ENCODE results near the gene LMBR1. TPM values are rescaled to one million over a fixed set of nuclear protein-coding genes. Genes with fewer than 3 reads are reported as not detected.
A peak's percentile ranks its signal among the peaks of the same experiment; 100 is the strongest.

The LMBR1 gene
- total and polyA plus RNA-seq, 2 of the 13 experiments (the other 11 are each of a cell fraction or from before 2014, with no cell fraction given): 20.9 to 39.6 TPM

GRCh38 chr7:156747718-156748117, 145.3 kb downstream of the LMBR1 start (continued):
- TF ChIP-seq ZNF276 (CRISPR knock-in tag; IDR thresholded peaks at IDR 0.05; ENCODE audit: low read depth): no peak
- 0 out of 2 replicates have a peak, but pooled peaks have one; percentile 41 for TF ChIP-seq NR2F2 (IDR thresholded peaks at IDR 0.05; ENCODE audit: borderline replicate concordance, low read depth)
- TF ChIP-seq ZNF883 (CRISPR knock-in tag; IDR thresholded peaks at IDR 0.05; ENCODE audit: not compliant biosample characterization): no peak
- peak; percentile 41; the same call in 1 of the 2 replicates for TF ChIP-seq RXRB (CRISPR knock-in tag; IDR thresholded peaks at IDR 0.05; ENCODE audit: borderline replicate concordance)
- peak; percentile 74 for TF ChIP-seq GATAD2A (CRISPR knock-in tag; IDR thresholded peaks at IDR 0.05)
- no peak for TF ChIP-seq ZKSCAN1 (IDR thresholded peaks at IDR 0.05; ENCODE audit: low read length)
- TF ChIP-seq FOXA1 (IDR thresholded peaks at IDR 0.05): peak; percentile 22; the same call in 1 of the 2 replicates
- peak; percentile 72 for TF ChIP-seq FOXA1 (CRISPR knock-in tag; IDR thresholded peaks at IDR 0.05)
- no peak for TF ChIP-seq STAG1 (CRISPR knock-in tag; IDR thresholded peaks at IDR 0.05)
- peak; percentile 77; the same call in 1 of the 2 replicates for TF ChIP-seq TBX3 (IDR thresholded peaks at IDR 0.05; ENCODE audit: borderline replicate concordance)
- TF ChIP-seq MIXL1 (CRISPR knock-in tag; IDR thresholded peaks at IDR 0.05): peak; percentile 72; the same call in 1 of the 2 replicates
- TF ChIP-seq ZNF576 (CRISPR knock-in tag; IDR thresholded peaks at IDR 0.05): no peak
- no peak for TF ChIP-seq ZNF772 (CRISPR knock-in tag; IDR thresholded peaks at IDR 0.05)
- TF ChIP-seq, protein P1, sequence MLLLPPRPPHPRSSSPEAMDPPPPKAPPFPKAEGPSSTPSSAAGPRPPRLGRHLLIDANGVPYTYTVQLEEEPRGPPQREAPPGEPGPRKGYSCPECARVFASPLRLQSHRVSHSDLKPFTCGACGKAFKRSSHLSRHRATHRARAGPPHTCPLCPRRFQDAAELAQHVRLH (CRISPR knock-in tag; IDR thresholded peaks at IDR 0.05; ENCODE audit: borderline replicate concordance, low read depth): no peak
- TF ChIP-seq ZFP41 (CRISPR knock-in tag; IDR thresholded peaks at IDR 0.05; ENCODE audit: borderline replicate concordance): no peak
- TF ChIP-seq, protein P2, sequence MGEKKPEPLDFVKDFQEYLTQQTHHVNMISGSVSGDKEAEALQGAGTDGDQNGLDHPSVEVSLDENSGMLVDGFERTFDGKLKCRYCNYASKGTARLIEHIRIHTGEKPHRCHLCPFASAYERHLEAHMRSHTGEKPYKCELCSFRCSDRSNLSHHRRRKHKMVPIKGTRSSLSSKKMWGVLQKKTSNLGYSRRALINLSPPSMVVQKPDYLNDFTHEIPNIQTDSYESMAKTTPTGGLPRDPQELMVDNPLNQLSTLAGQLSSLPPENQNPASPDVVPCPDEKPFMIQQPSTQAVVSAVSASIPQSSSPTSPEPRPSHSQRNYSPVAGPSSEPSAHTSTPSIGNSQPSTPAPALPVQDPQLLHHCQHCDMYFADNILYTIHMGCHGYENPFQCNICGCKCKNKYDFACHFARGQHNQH (CRISPR knock-in tag; IDR thresholded peaks at IDR 0.05): no peak
- TF ChIP-seq SIX4 (CRISPR knock-in tag; IDR thresholded peaks at IDR 0.05): peak; percentile 72
- no peak for TF ChIP-seq AKAP8 (CRISPR knock-in tag; IDR thresholded peaks at IDR 0.05)
- peak; percentile 35 for TF ChIP-seq SAP130 (CRISPR knock-in tag; IDR thresholded peaks at IDR 0.05; ENCODE audit: low read depth)
- TF ChIP-seq NFE2L2 (IDR thresholded peaks at IDR 0.05; ENCODE audit: low read length): no peak
- no peak for TF ChIP-seq ZNF572 (CRISPR knock-in tag; IDR thresholded peaks at IDR 0.05)
- no peak for TF ChIP-seq ZNF781 (CRISPR knock-in tag; IDR thresholded peaks at IDR 0.05; ENCODE audit: borderline replicate concordance, not compliant biosample characterization)
- no peak for TF ChIP-seq ZNF552 (CRISPR knock-in tag; IDR thresholded peaks at IDR 0.05; ENCODE audit: borderline replicate concordance)
- TF ChIP-seq, protein P3, sequence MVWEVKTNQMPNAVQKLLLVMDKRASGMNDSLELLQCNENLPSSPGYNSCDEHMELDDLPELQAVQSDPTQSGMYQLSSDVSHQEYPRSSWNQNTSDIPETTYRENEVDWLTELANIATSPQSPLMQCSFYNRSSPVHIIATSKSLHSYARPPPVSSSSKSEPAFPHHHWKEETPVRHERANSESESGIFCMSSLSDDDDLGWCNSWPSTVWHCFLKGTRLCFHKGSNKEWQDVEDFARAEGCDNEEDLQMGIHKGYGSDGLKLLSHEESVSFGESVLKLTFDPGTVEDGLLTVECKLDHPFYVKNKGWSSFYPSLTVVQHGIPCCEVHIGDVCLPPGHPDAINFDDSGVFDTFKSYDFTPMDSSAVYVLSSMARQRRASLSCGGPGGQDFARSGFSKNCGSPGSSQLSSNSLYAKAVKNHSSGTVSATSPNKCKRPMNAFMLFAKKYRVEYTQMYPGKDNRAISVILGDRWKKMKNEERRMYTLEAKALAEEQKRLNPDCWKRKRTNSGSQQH (CRISPR knock-in tag; IDR thresholded peaks at IDR 0.05; ENCODE audit: low read depth): no peak
- TF ChIP-seq HNRNPLL (IDR thresholded peaks at IDR 0.05; ENCODE audit: low read depth, low read length, poor library complexity, severe bottlenecking): no peak
- TF ChIP-seq KLF15 (CRISPR knock-in tag; IDR thresholded peaks at IDR 0.05; ENCODE audit: borderline replicate concordance): no peak
- no peak for TF ChIP-seq SNAI1 (CRISPR knock-in tag; IDR thresholded peaks at IDR 0.05; ENCODE audit: borderline replicate concordance)
- no peak for TF ChIP-seq ZNF205 (CRISPR knock-in tag; IDR thresholded peaks at IDR 0.05)

Measured in HepG2 (cell line).